ENCODE data around the gene KAT8. TPM values are rescaled to one million over a fixed set of nuclear protein-coding genes. Genes with fewer than 3 reads are reported as not detected.

Gene KAT8
- total and polyA plus RNA-seq, 2 of the 13 experiments (the other 11 are each of a cell fraction or from before 2014, with no cell fraction given) = 79.0 to 84.2 TPM

GRCh38 chr16:31117384-31118222 is at the start of gene KAT8 (continued):
- TF ChIP-seq NFAT5 (CRISPR knock-in tag; IDR thresholded peaks at IDR 0.05) (0 out of 2 replicates have a peak, but pooled peaks have one; percentile 40), ZNF18 (CRISPR knock-in tag; IDR thresholded peaks at IDR 0.05; ENCODE audit: insufficient replicate concordance) (peak; percentile 82), BRD4 (CRISPR knock-in tag; IDR thresholded peaks at IDR 0.05) (peak; percentile 68; the same call in 1 of the 2 replicates), STAT5B (CRISPR knock-in tag; IDR thresholded peaks at IDR 0.05) (0 out of 2 replicates have a peak, but pooled peaks have one; percentile 56), JUN (CRISPR knock-in tag; IDR thresholded peaks at IDR 0.05) (no peak), KAT2B (IDR thresholded peaks at IDR 0.05; ENCODE audit: borderline replicate concordance, low read depth, low read length) (no peak), FOXA3 (CRISPR knock-in tag; IDR thresholded peaks at IDR 0.05) (peak; percentile 56), ZC3H4 (CRISPR knock-in tag; IDR thresholded peaks at IDR 0.05; ENCODE audit: borderline replicate concordance) (peak; percentile 26; the same call in 1 of the 2 replicates), CEBPG (CRISPR knock-in tag; IDR thresholded peaks at IDR 0.05) (peak; percentile 59), HOXA3 (CRISPR knock-in tag; IDR thresholded peaks at IDR 0.05) (peak; percentile 100), ZBTB49 (CRISPR knock-in tag; IDR thresholded peaks at IDR 0.05; ENCODE audit: borderline replicate concordance) (peak; percentile 91; the same call in 1 of the 2 replicates), FIP1L1 (IDR thresholded peaks at IDR 0.05; ENCODE audit: borderline replicate concordance, insufficient read depth, low read depth, low read length) (0 out of 2 replicates have a peak, but pooled peaks have one; percentile 61), NONO (IDR thresholded peaks at IDR 0.05) (no peak), NONO (CRISPR knock-in tag; conservative IDR thresholded peaks at IDR 0.05) (peak; percentile 98), DZIP1 (CRISPR knock-in tag; IDR thresholded peaks at IDR 0.05) (peak; percentile 33; the same call in 1 of the 2 replicates), ZNF883 (CRISPR knock-in tag; IDR thresholded peaks at IDR 0.05; ENCODE audit: not compliant biosample characterization) (peak; percentile 73)

Data from HepG2 (cell line).